ENCODE measurements around the gene FOSB. TPM values are rescaled to one million over a fixed set of nuclear protein-coding genes. Genes with fewer than 3 reads are reported as not detected.

Gene FOSB
- total and polyA plus RNA-seq, 2 donors (not counting 3 experiments of a cell fraction or from before 2014, with no cell fraction given), result 2.0 to 10.7 TPM

- H3K9ac ChIP-seq (replicated peaks; ENCODE audit: extremely low read depth, insufficient read depth, low read length), result no peak overlapping the region
- H3K9me1 ChIP-seq (replicated peaks; ENCODE audit: control insufficient read depth, extremely low read depth, insufficient read depth, low read length), result no peaks in the 10 kb centered on the region
- H3K79me2 ChIP-seq (ENCODE audit: control insufficient read depth, insufficient read depth, low read length), result no peaks in the 10 kb centered on the region
- no peaks in the 10 kb centered on the region for H3K9me3 ChIP-seq (replicated peaks; ENCODE audit: control insufficient read depth, insufficient read depth, low read length)
- no peak overlapping the region for H3K4me2 ChIP-seq (ENCODE audit: insufficient read depth, low read length)
- no peak for TF ChIP-seq EZH2 (IDR thresholded peaks at IDR 0.05; ENCODE audit: borderline replicate concordance, low read depth, low read length, severe bottlenecking)
- no peak for TF ChIP-seq MYC (IDR thresholded peaks at IDR 0.05; ENCODE audit: low read depth, low read length)
- TF ChIP-seq JUN (IDR thresholded peaks at IDR 0.05; ENCODE audit: borderline replicate concordance, insufficient read depth, insufficient read length, low read depth), result no peak
- TF ChIP-seq GATA2 (IDR thresholded peaks at IDR 0.05; ENCODE audit: insufficient read depth, insufficient read length, low read depth, low read length), result no peak
- no peak for TF ChIP-seq POLR2AphosphoS5 (IDR thresholded peaks at IDR 0.05; ENCODE audit: insufficient read depth, low read depth, low read length)
- no peak for TF ChIP-seq POLR2A (IDR thresholded peaks at IDR 0.05; ENCODE audit: low read depth, low read length)
- TF ChIP-seq FOS (IDR thresholded peaks at IDR 0.05; ENCODE audit: borderline replicate concordance, insufficient read depth, low read length), result no peak
- TF ChIP-seq CTCF (IDR thresholded peaks at IDR 0.05; ENCODE audit: extremely low read depth in 1 of 2, insufficient read depth in 1 of 2, low read depth in 1 of 2, low read length in 2 of 2), result no peak
- no peak for TF ChIP-seq MAX (IDR thresholded peaks at IDR 0.05; ENCODE audit: insufficient read depth, insufficient read length)
- FAIRE-seq (no peak), DNase-seq (ENCODE audit: low read depth, low spot score) (no peak)
- H3K27me3 ChIP-seq (ENCODE audit: control insufficient read depth in 2 of 2, insufficient read depth in 2 of 2, low read length in 2 of 2), result no peaks in the 10 kb centered on the region
- H3K27ac ChIP-seq (ENCODE audit: insufficient read depth, low read depth, low read length), result no peak overlapping the region
- no TSS peak for BruUV-seq (replicated peaks)
- H3K4me1 ChIP-seq (ENCODE audit: control insufficient read depth, extremely low read depth, insufficient read depth, low read length), result peaks cover 16% of the 10 kb centered on the region
- ChIA-PET CTCF (interaction anchor here (3.0 kb wide), 1 partner anchor 33 kb away, joined by 20 read pairs; no protein-coding TSS in a partner anchor), POLR2A (no interaction called here)
- no peak overlapping the region for H3K4me3 ChIP-seq (replicated peaks in 1 of 3; ENCODE audit: insufficient read depth in 1 of 3, low read depth in 1 of 3, low read length in 3 of 3)
- no peak overlapping the region for H2AFZ ChIP-seq (ENCODE audit: low read depth, low read length)
- H3K36me3 ChIP-seq (ENCODE audit: control insufficient read depth in 2 of 2, extremely low read depth in 1 of 2, insufficient read depth in 2 of 2, low read length in 2 of 2), result no peaks in the 10 kb centered on the region
- dilution Hi-C loops (cut with MboI; ENCODE audit: extremely low pct_ligation_motif_present, low sequenced_read_pairs), result no loop called here
- intact Hi-C loops (cut with micrococcal nuclease), result no loop called here
- H4K20me1 ChIP-seq (replicated peaks; ENCODE audit: control insufficient read depth, extremely low read depth, insufficient read depth, low read length), result no peaks in the 10 kb centered on the region
Measured at GRCh38 chr19:45471931-45472562, 4.3 kb downstream of the FOSB start.

All from endothelial cell of umbilical vein (primary cell).